ENCODE measurements around the gene ADORA1. TPM values are rescaled to one million over a fixed set of nuclear protein-coding genes. Genes with fewer than 3 reads are reported as not detected.

ADORA1 gene
- total RNA-seq, 3 donors from 2014 or later (not counting 1 experiment from before 2014, with no cell fraction given), result not detected

DNA sequence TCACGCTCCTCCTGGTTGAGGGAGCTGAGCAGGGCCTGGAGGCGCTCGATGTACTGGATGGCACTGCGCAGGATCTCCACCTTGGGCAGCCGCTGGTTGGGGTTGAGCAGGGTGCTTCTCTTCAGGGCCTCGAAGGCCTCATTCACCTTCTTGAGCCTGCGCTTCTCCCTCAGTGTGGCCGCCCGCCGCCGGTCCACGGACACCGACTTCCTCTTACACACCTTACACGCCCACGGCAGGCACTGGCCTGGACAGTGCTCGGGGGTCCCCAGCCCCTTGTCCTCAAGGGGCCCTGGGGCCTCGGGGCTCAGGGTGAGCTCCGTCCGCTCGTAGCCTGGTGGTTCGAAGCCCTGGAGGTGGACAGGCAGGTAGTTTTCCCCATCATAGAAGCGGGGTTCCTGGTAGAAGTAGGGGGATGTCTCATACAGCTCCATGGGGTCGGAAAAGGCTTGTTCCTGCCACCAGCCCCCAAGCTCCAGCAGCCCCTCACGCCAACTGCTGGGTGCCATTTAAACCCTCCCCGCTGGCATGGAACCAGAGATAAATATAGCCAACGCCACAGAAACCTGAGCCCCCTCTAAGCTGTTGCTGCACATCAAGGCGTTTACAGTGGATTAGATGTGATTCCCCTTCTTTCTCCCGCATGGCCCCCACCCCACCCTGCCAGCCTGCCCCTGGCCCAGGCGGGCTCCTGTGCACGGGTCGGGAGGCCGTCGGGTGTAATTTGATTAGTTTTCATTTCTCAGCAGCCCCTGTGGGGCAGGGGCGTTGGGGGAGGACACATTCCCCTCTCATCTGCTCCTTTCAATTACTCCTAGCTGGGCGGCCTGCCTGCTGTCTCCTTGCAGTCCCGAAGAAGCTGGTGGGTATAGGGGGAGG lies 41.8 kb upstream of the ADORA1 start, which contains the start of gene MYOG:
MYOG (minus strand) TSS at position 485 of the 879 bp plus-strand sequence; CDS start at position 434, 51 bp downstream.
- H3K4me1 ChIP-seq (ENCODE audit: control insufficient read depth, insufficient read depth, low read length), result no peaks in the 10 kb centered on the region
- H3K9me3 Mint-ChIP-seq, result no peaks in the 10 kb centered on the region
- intact Hi-C loops (cut with micrococcal nuclease), result no loop called here
- H3K9me3 ChIP-seq (ENCODE audit: control insufficient read depth, insufficient read depth, low read length), result no peaks in the 10 kb centered on the region
- H3K27me3 Mint-ChIP-seq (ENCODE audit: low read depth in 2 of 2), result peaks cover 7 to 12% of the 10 kb centered on the region in 2 donors
- no peaks in the 10 kb centered on the region for H3K36me3 ChIP-seq (ENCODE audit: control insufficient read depth, insufficient read depth, low read length)
- no peak within 1 kb of the TSS for H3K4me3 ChIP-seq (ENCODE audit: low read length)
- DNase-seq, result no peak
- no peak for ATAC-seq
- TF ChIP-seq, protein P1, sequence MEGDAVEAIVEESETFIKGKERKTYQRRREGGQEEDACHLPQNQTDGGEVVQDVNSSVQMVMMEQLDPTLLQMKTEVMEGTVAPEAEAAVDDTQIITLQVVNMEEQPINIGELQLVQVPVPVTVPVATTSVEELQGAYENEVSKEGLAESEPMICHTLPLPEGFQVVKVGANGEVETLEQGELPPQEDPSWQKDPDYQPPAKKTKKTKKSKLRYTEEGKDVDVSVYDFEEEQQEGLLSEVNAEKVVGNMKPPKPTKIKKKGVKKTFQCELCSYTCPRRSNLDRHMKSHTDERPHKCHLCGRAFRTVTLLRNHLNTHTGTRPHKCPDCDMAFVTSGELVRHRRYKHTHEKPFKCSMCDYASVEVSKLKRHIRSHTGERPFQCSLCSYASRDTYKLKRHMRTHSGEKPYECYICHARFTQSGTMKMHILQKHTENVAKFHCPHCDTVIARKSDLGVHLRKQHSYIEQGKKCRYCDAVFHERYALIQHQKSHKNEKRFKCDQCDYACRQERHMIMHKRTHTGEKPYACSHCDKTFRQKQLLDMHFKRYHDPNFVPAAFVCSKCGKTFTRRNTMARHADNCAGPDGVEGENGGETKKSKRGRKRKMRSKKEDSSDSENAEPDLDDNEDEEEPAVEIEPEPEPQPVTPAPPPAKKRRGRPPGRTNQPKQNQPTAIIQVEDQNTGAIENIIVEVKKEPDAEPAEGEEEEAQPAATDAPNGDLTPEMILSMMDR (IDR thresholded peaks at IDR 0.05), result no peak
- no peak within 1 kb of the TSS for H3K4me3 Mint-ChIP-seq
- no peak within 1 kb of the TSS for H3K27ac ChIP-seq (ENCODE audit: low read length)
- no peaks in the 10 kb centered on the region for H3K27me3 ChIP-seq (ENCODE audit: control insufficient read depth, insufficient read depth, low read length)
- H3K36me3 Mint-ChIP-seq, result no peaks in the 10 kb centered on the region
- H3K27ac Mint-ChIP-seq, result no peak within 1 kb of the TSS
- no peaks in the 10 kb centered on the region for H3K4me1 Mint-ChIP-seq
- WGBS (ENCODE audit: insufficient coverage), result 90% methylated on average over 33 of the region's 36 CpGs

DNA sequence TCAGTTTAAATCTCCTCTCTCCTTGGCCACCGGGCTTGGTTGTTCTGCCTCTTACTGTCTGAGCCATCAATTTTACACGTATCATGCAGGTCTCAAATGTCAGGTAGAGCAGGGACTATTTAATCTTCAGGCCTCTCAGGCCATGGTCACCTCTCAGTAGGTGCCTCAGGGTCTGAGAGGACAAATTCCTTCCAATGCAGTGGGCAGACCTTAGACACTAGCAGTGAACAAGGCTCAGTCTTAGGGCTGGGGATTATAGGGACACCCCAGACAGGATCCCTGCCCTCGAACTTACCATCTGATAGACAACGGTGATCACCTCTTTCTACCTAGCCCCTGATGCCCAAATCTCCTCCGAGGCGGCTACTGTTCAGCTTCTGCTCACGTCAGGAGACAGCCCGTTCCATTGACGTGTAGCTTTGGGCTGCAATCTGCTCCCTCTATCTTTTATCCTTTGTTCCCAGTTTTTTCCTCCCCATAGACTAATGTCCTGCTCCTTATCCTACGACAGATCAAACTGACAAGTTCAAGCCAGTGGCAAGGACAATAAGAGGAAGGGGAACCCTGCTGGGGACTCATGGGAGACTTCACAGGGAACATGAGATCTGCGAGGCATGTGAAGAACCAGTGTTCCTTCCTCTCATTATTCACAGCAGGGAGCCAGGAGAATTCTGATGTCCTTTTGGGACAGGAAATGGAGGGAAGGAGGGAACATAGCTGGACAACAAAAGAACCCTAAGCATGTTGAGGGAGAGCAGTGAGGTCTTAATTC lies 40.3 kb upstream of the ADORA1 start:
- Mint-ChIP-seq H3K9me3 (no peaks in the 10 kb centered on the region), H3K4me1 (no peaks in the 10 kb centered on the region), H3K27ac (no peak overlapping the region), H3K36me3 (no peaks in the 10 kb centered on the region), H3K4me3 (no peak overlapping the region), H3K27me3 (ENCODE audit: low read depth in 2 of 2) (peaks cover 4 to 13% of the 10 kb centered on the region in 2 donors)
- TF ChIP-seq, protein P1 (IDR thresholded peaks at IDR 0.05), result no peak
- no peaks in the 10 kb centered on the region for H3K36me3 ChIP-seq (ENCODE audit: control insufficient read depth, insufficient read depth, low read length)
- ATAC-seq (no peak), DNase-seq (no peak)
- H3K4me1 ChIP-seq (ENCODE audit: control insufficient read depth, insufficient read depth, low read length), result no peaks in the 10 kb centered on the region
- WGBS (ENCODE audit: insufficient coverage), result 90% methylated on average over 11 of the region's 11 CpGs
- no peaks in the 10 kb centered on the region for H3K9me3 ChIP-seq (ENCODE audit: control insufficient read depth, insufficient read depth, low read length)
- H3K27me3 ChIP-seq (ENCODE audit: control insufficient read depth, insufficient read depth, low read length), result no peaks in the 10 kb centered on the region
- intact Hi-C loops (cut with micrococcal nuclease), result no loop called here
- no peak overlapping the region for H3K4me3 ChIP-seq (ENCODE audit: low read length)
- H3K27ac ChIP-seq (ENCODE audit: low read length), result no peak overlapping the region

DNA sequence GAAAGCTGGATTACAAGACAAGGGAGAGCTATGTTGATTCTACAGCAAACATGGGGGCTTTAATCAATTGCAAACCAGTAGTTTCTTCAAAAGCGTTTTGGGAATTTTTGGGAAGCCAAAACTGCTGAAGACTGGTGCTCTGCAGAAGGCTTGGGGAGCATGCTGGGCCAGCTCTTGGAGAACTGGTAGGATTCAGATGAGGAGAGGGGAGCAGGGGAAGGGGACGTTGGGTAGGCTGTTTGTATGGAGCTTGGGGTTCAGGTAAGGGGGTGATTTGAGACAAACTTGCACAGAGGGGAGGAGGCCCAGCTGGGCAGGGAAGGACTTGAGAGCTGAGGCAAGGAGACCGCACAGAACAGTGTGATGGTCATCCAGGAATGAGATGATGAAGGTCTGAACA lies 39.1 kb upstream of the ADORA1 start:
- Histone ChIP-seq H3K27ac (ENCODE audit: low read length) (no peak overlapping the region), H3K4me1 (ENCODE audit: control insufficient read depth, insufficient read depth, low read length) (no peaks in the 10 kb centered on the region), H3K4me3 (ENCODE audit: low read length) (no peak overlapping the region), H3K27me3 (ENCODE audit: control insufficient read depth, insufficient read depth, low read length) (no peaks in the 10 kb centered on the region), H3K9me3 (ENCODE audit: control insufficient read depth, insufficient read depth, low read length) (no peaks in the 10 kb centered on the region), H3K36me3 (ENCODE audit: control insufficient read depth, insufficient read depth, low read length) (no peaks in the 10 kb centered on the region)
- intact Hi-C loops (cut with micrococcal nuclease), result no loop called here
- H3K4me1 Mint-ChIP-seq, result no peaks in the 10 kb centered on the region
- TF ChIP-seq, protein P1 (IDR thresholded peaks at IDR 0.05), result no peak
- WGBS (ENCODE audit: insufficient coverage), result 80% methylated on average over 3 of the region's 3 CpGs
- DNase-seq (no peak), ATAC-seq (no peak)
- H3K27ac Mint-ChIP-seq, result no peak overlapping the region
- peaks cover 15 to 17% of the 10 kb centered on the region in 2 donors for H3K27me3 Mint-ChIP-seq (ENCODE audit: low read depth in 2 of 2)
- H3K36me3 Mint-ChIP-seq, result no peaks in the 10 kb centered on the region
- H3K9me3 Mint-ChIP-seq, result no peaks in the 10 kb centered on the region
- H3K4me3 Mint-ChIP-seq, result no peak overlapping the region
